GM19099 (cell line): ENCODE data around the gene ZNRF3.

ENCODE experiments used
- POLR2A ChIP-seq: IDR thresholded peaks from 3 replicates; pipeline ENCODE4 v1.6.1; 2011; ENCODE audit warnings: low read depth; ENCODE audit not compliant: insufficient read length; ENCODE audit errors: extremely low read depth

ZNRF3 gene

GRCh38 chr22:29089507-29089906 lies 206.1 kb downstream of the ZNRF3 start:
- no peak for TF ChIP-seq POLR2A

GRCh38 chr22:29090039-29090438 lies 206.7 kb downstream of the ZNRF3 start:
- TF ChIP-seq POLR2A, result no peak

- TF ChIP-seq POLR2A, result no peak
These were observed 208.9 kb downstream of the ZNRF3 start for GRCh38 chr22:29092243-29092642.

- TF ChIP-seq POLR2A, result no peak
These were observed 209.7 kb downstream of the ZNRF3 start for GRCh38 chr22:29093030-29093429.

- TF ChIP-seq POLR2A, result no peak
These were observed 210.3 kb downstream of the ZNRF3 start for GRCh38 chr22:29093501-29094300.

GRCh38 chr22:29095459-29095858 lies 212.1 kb downstream of the ZNRF3 start:
- no peak for TF ChIP-seq POLR2A

- TF ChIP-seq POLR2A, result no peak
These were observed 213.6 kb downstream of the ZNRF3 start for GRCh38 chr22:29096736-29097669.

GRCh38 chr22:29098296-29098695 lies 214.9 kb downstream of the ZNRF3 start:
- TF ChIP-seq POLR2A, result no peak

- TF ChIP-seq POLR2A, result no peak
These were observed 218.9 kb downstream of the ZNRF3 start for GRCh38 chr22:29102300-29102699.

GRCh38 chr22:29103121-29103520 lies 219.7 kb downstream of the ZNRF3 start:
- TF ChIP-seq POLR2A, result no peak

GRCh38 chr22:29105468-29105867 lies 222.1 kb downstream of the ZNRF3 start:
- TF ChIP-seq POLR2A, result no peak

- no peak for TF ChIP-seq POLR2A
These were observed 223.5 kb downstream of the ZNRF3 start for GRCh38 chr22:29106839-29107238.
